MCF 10A (cell line): ENCODE data around the gene PRDM5. TPM values are rescaled to one million over a fixed set of nuclear protein-coding genes. Genes with fewer than 3 reads are reported as not detected.

Source experiments
- BruUV-seq: library from RNA; stranded (reverse); fragments of 400-500 nt; replicated peaks from 2 replicates; lab custom pipeline; 2021; lab: Mats Ljungman, UMichigan
- CTCF ChIA-PET: fragments of 300-600 bp; sonication (Branson Sonifier 250); formaldehyde crosslinking; extraction: SDS; loops from one replicate; lab custom pipeline; 2021; ENCODE audit warnings: antibody characterized with exemption, inconsistent platforms; lab: Yijun Ruan, JAX
- POLR2A ChIA-PET: fragments of 300-600, 350-650 bp; sonication (Branson Sonifier 250); formaldehyde crosslinking; extraction: SDS; loops from one replicate; lab custom pipeline; 2020; ENCODE audit warnings: antibody characterized with exemption, inconsistent platforms; lab: Yijun Ruan, JAX
- DNase-seq: peaks from one replicate; pipeline ENCODE4 v3.0.0-alpha.2; 2018; ENCODE audit not compliant: unreplicated experiment
- H3K27ac Mint-ChIP-seq: one replicate; pipeline ENCODE4 v1.8.0; 2022; ENCODE audit warnings: mild to moderate bottlenecking, low read depth, mixed read lengths; ENCODE audit not compliant: unreplicated experiment
- H3K27me3 Mint-ChIP-seq: one replicate; pipeline ENCODE4 v1.8.0; 2022; ENCODE audit warnings: mixed read lengths; ENCODE audit not compliant: insufficient read depth, unreplicated experiment
- H3K36me3 Mint-ChIP-seq: one replicate; pipeline ENCODE4 v1.8.0; 2022; ENCODE audit warnings: mild to moderate bottlenecking, moderate library complexity, mixed read lengths; ENCODE audit not compliant: insufficient read depth, unreplicated experiment
- H3K4me1 Mint-ChIP-seq: one replicate; pipeline ENCODE4 v1.8.0; 2022; ENCODE audit warnings: mixed read lengths; ENCODE audit not compliant: insufficient read depth, unreplicated experiment
- H3K4me3 Mint-ChIP-seq: one replicate; pipeline ENCODE4 v1.8.0; 2022; ENCODE audit warnings: mild to moderate bottlenecking, moderate library complexity, mixed read lengths; ENCODE audit not compliant: unreplicated experiment
- H3K9me3 Mint-ChIP-seq: one replicate; pipeline ENCODE4 v1.8.0; 2022; ENCODE audit warnings: mixed read lengths; ENCODE audit not compliant: unreplicated experiment
- intact Hi-C: fragments of 100-400 bp; cut with micrococcal nuclease; formaldehyde crosslinking; loops from 2 replicates; pipeline ENCODE4 v1.14.1; 2022
- total RNA-seq: library from RNA; stranded (reverse); gene quantifications from 2 replicates; pipeline ENCODE4 v1.2.3, GENCODE V29; 2022
- TF ChIP-seq, protein P1 (sequence below): fragments of 200-600 bp; IDR thresholded peaks from one replicate; pipeline ENCODE4 v1.8.0; 2022; ENCODE audit warnings: antibody characterized with exemption, mild to moderate bottlenecking; ENCODE audit not compliant: unreplicated experiment

The PRDM5 gene
- total RNA-seq, 1 experiment from 2014 or later: 7.3 TPM

- CTCF ChIA-PET: interaction anchor here (0.6 kb wide), 1 partner anchor 175 kb away, joined by 4 read pairs; no protein-coding TSS in a partner anchor
- DNase-seq: no peak
- intact Hi-C loops: no loop called here
Measured at GRCh38 chr4:120730777-120731320, 191.7 kb downstream of the PRDM5 start.

GRCh38 chr4:120728892-120729675, 193.4 kb downstream of the PRDM5 start:
- Mint-ChIP-seq H3K9me3 (no peaks in the 10 kb centered on the region), H3K4me3 (no peak overlapping the region), H3K36me3 (no peaks in the 10 kb centered on the region), H3K4me1 (no peaks in the 10 kb centered on the region), H3K27me3 (no peaks in the 10 kb centered on the region), H3K27ac (no peak overlapping the region)
- POLR2A ChIA-PET: no interaction called here
- TF ChIP-seq, protein P1, sequence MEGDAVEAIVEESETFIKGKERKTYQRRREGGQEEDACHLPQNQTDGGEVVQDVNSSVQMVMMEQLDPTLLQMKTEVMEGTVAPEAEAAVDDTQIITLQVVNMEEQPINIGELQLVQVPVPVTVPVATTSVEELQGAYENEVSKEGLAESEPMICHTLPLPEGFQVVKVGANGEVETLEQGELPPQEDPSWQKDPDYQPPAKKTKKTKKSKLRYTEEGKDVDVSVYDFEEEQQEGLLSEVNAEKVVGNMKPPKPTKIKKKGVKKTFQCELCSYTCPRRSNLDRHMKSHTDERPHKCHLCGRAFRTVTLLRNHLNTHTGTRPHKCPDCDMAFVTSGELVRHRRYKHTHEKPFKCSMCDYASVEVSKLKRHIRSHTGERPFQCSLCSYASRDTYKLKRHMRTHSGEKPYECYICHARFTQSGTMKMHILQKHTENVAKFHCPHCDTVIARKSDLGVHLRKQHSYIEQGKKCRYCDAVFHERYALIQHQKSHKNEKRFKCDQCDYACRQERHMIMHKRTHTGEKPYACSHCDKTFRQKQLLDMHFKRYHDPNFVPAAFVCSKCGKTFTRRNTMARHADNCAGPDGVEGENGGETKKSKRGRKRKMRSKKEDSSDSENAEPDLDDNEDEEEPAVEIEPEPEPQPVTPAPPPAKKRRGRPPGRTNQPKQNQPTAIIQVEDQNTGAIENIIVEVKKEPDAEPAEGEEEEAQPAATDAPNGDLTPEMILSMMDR: no peak
- no peak for DNase-seq
- intact Hi-C loops: no loop called here
- CTCF ChIA-PET: interaction anchor here (1.4 kb wide), 1 partner anchor 9 kb away, joined by 3 read pairs; no protein-coding TSS in a partner anchor
- BruUV-seq: no TSS peak

More at GRCh38 chr4:120730777-120731320, 191.7 kb downstream of the PRDM5 start:
- H3K9me3 Mint-ChIP-seq: no peaks in the 10 kb centered on the region
- no peak overlapping the region for H3K4me3 Mint-ChIP-seq
- no peaks in the 10 kb centered on the region for H3K4me1 Mint-ChIP-seq
- no TSS peak for BruUV-seq
- peaks cover 6% of the 10 kb centered on the region for H3K36me3 Mint-ChIP-seq
- POLR2A ChIA-PET: interaction anchor here (0.7 kb wide), 1 partner anchor 162 kb away, joined by 3 read pairs; no protein-coding TSS in a partner anchor
- no peak overlapping the region for H3K27ac Mint-ChIP-seq
- TF ChIP-seq, protein P1: no peak
- H3K27me3 Mint-ChIP-seq: no peaks in the 10 kb centered on the region

GRCh38 chr4:120725639-120726580, 196.6 kb downstream of the PRDM5 start:
- no peak overlapping the region for H3K4me3 Mint-ChIP-seq
- H3K27ac Mint-ChIP-seq: no peak overlapping the region
- POLR2A ChIA-PET: no interaction called here
- intact Hi-C loops: no loop called here
- H3K27me3 Mint-ChIP-seq: no peaks in the 10 kb centered on the region
- no peaks in the 10 kb centered on the region for H3K4me1 Mint-ChIP-seq
- H3K36me3 Mint-ChIP-seq: no peaks in the 10 kb centered on the region
- no peaks in the 10 kb centered on the region for H3K9me3 Mint-ChIP-seq
- DNase-seq: no peak
- no TSS peak for BruUV-seq
- TF ChIP-seq, protein P1: no peak
- CTCF ChIA-PET: interaction anchor here (0.6 to 1.1 kb wide), 4 partner anchors 71 to 653 kb away, joined by 3 to 4 read pairs (median 3); no protein-coding TSS in a partner anchor
